PFSK-1 (cell line): ENCODE data around the gene MIXL1.

Experiments used
- FOXP2 ChIP-seq: optimal IDR thresholded peaks from 2 replicates; pipeline ENCODE3; 2011; ENCODE audit warnings: borderline replicate concordance, control low read depth, inconsistent platforms; ENCODE audit not compliant: insufficient read depth; ENCODE audit errors: extremely low read length, extremely low read depth
- POLR2AphosphoS5 ChIP-seq: IDR thresholded peaks from 2 replicates; pipeline ENCODE4 v1.6.1; 2012; ENCODE audit warnings: low read depth, mild to moderate bottlenecking, control low read depth, low read length, moderate library complexity
- SIN3A ChIP-seq: IDR thresholded peaks from 2 replicates; pipeline ENCODE4 v1.6.1; 2012; ENCODE audit warnings: mild to moderate bottlenecking, low read length, moderate library complexity, borderline replicate concordance; ENCODE audit not compliant: insufficient read depth
- TAF1 ChIP-seq: IDR thresholded peaks from 2 replicates; pipeline ENCODE4 v1.6.1; 2012; ENCODE audit warnings: low read length, control low read depth, borderline replicate concordance; ENCODE audit not compliant: insufficient read depth
- TF ChIP-seq, protein P1 (sequence below), 2 experiments: IDR thresholded peaks; 2 replicates each; pipeline versions ENCODE4 v1.6.1 to v1.8.0; 2011 to 2012; ENCODE audit warnings: low read depth in 2 of 2, low read length in 2 of 2, control low read depth in 1 of 2, inconsistent platforms in 1 of 2, mild to moderate bottlenecking in 1 of 2, moderate library complexity in 1 of 2; ENCODE audit not compliant: insufficient read depth in 1 of 2

MIXL1 gene

DNA sequence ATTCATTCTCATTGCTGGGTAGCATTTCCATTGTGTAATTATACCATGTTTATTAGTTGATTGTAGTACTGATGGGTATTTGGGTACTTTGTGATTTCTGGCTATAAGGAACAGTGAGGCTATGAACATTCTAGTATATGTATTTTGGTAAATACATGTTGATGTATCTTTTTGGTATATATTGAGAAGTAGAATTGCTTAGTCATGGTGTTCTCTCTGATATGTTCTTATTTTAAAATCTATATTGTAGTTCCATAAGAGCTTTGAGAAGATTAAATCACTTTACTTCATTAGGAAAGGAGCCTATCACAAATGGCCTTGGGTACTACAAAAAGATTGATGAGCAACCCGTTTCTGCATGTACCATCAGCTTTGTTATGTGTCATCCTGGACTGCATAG lies 13.4 kb downstream of the MIXL1 start:
- TF ChIP-seq SIN3A (no peak), FOXP2 (no peak), TAF1 (no peak), POLR2AphosphoS5 (no peak)
- TF ChIP-seq, protein P1, sequence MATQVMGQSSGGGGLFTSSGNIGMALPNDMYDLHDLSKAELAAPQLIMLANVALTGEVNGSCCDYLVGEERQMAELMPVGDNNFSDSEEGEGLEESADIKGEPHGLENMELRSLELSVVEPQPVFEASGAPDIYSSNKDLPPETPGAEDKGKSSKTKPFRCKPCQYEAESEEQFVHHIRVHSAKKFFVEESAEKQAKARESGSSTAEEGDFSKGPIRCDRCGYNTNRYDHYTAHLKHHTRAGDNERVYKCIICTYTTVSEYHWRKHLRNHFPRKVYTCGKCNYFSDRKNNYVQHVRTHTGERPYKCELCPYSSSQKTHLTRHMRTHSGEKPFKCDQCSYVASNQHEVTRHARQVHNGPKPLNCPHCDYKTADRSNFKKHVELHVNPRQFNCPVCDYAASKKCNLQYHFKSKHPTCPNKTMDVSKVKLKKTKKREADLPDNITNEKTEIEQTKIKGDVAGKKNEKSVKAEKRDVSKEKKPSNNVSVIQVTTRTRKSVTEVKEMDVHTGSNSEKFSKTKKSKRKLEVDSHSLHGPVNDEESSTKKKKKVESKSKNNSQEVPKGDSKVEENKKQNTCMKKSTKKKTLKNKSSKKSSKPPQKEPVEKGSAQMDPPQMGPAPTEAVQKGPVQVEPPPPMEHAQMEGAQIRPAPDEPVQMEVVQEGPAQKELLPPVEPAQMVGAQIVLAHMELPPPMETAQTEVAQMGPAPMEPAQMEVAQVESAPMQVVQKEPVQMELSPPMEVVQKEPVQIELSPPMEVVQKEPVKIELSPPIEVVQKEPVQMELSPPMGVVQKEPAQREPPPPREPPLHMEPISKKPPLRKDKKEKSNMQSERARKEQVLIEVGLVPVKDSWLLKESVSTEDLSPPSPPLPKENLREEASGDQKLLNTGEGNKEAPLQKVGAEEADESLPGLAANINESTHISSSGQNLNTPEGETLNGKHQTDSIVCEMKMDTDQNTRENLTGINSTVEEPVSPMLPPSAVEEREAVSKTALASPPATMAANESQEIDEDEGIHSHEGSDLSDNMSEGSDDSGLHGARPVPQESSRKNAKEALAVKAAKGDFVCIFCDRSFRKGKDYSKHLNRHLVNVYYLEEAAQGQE (IDR thresholded peaks at IDR 0.05; ENCODE audit: insufficient read depth in 1 of 2, low read depth in 2 of 2, low read length in 2 of 2): no peak

DNA sequence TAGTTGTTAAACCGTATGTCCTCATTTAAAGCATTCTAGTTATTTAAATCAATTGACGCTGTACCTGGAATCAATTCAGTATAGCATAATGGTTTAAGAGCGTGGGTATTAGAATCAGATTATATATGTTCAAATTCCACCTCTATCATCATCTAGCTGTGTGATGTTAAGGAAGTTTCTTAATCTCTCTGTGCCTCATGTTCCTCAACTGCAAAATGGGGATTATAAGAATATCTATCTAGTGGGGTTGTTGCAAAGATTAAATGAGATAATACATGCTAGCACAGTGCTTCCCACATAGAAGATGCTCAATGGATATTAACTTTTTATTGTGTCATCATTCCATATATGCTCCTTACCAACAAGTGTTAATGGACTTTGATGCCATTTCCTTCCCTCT lies 16.0 kb downstream of the MIXL1 start:
- no peak for TF ChIP-seq FOXP2
- TF ChIP-seq POLR2AphosphoS5: no peak
- TF ChIP-seq TAF1: no peak
- TF ChIP-seq, protein P1 (IDR thresholded peaks at IDR 0.05; ENCODE audit: insufficient read depth in 1 of 2, low read depth in 2 of 2, low read length in 2 of 2): no peak

DNA sequence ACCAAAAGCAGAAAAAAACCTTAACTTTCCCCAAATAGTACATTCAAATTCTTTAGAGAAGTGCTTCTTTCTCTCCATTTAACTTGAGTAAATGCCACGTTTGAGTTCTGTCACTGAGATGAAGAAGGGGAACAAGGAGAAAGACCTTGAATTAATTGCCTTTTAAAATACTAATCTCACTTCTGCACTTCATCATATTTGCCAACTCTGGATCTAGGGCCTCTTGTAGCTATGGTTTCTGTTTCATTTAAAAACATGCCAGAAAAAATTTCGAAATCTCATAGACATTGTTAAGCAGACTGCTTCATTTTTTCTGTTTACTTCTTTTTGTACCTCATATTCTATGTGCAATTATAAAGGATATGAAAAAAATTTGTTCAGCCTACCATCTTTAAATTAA lies 24.6 kb downstream of the MIXL1 start:
- TF ChIP-seq FOXP2 (no peak), SIN3A (no peak), POLR2AphosphoS5 (no peak), TAF1 (no peak)
- TF ChIP-seq, protein P1 (IDR thresholded peaks at IDR 0.05; ENCODE audit: insufficient read depth in 1 of 2, low read depth in 2 of 2, low read length in 2 of 2): no peak

DNA sequence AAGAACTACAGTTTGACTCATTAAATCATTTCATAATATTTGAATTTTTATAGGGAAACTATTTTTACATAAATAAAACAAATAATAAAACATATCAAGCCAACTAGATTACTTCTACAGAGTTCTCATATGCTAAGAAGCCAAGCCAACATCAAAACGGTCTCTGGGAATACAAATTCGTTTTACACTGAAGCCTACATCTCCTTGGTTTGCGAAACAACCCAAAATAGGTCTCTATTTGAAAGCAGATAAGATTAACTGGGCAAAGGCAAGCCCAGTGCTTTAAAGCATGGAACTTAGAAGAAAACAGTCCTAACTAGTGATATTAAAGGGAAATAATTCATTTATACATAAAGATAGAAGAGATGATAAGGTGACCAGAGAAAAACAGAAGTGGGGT lies 25.3 kb downstream of the MIXL1 start:
- TF ChIP-seq, protein P1 (IDR thresholded peaks at IDR 0.05; ENCODE audit: insufficient read depth in 1 of 2, low read depth in 2 of 2, low read length in 2 of 2): no peak
- no peak for TF ChIP-seq FOXP2
- TF ChIP-seq POLR2AphosphoS5: no peak
- TF ChIP-seq SIN3A: no peak
- TF ChIP-seq TAF1: no peak

DNA sequence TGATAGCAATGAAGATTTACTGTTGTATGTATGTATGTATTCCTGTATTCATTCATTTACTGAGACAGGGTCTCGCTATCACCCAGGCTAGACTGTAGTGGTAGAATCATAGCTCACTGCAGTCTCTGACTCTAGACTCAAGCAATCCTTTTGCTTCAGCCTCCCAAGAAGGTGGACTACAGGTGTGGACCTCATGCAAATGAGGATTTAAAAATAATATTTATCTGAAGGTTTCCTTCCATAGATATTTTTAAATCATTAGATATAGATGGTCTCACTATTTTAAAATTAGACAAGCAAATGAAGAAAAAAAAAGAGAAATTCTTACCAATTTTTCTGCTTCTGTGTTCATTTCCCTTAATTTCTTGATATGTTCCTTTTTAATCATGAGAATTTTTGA lies 27.0 kb downstream of the MIXL1 start:
- TF ChIP-seq, protein P1 (IDR thresholded peaks at IDR 0.05; ENCODE audit: insufficient read depth in 1 of 2, low read depth in 2 of 2, low read length in 2 of 2): no peak
- TF ChIP-seq SIN3A (no peak), POLR2AphosphoS5 (no peak), TAF1 (no peak), FOXP2 (no peak)
